ENCODE data around the gene ERF.

The ERF gene

DNA sequence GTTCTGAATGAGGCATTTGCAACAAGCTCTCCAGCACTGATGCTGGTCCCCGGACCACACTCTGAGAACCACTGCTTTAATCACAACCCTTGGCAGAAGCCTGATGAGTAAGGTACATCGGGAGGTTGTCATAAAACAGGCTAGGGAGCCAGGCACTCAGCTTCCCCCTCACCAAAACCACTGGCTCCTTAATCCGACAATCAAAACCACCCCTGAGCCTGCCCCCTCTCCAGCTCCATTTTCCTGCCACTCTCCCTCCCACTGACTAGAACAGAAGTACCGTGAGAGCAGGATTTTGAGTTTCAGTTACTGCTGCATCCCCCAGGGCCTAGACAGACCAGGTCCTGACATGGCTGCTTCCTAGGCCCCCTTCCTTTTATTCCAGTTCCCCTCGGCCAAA, 19.7 kb downstream of the ERF start:
- no peak overlapping the region for H3K4me3 ChIP-seq (ENCODE audit: low read length)
- no peak for DNase-seq (ENCODE audit: low read depth)
- TF ChIP-seq, protein P1, sequence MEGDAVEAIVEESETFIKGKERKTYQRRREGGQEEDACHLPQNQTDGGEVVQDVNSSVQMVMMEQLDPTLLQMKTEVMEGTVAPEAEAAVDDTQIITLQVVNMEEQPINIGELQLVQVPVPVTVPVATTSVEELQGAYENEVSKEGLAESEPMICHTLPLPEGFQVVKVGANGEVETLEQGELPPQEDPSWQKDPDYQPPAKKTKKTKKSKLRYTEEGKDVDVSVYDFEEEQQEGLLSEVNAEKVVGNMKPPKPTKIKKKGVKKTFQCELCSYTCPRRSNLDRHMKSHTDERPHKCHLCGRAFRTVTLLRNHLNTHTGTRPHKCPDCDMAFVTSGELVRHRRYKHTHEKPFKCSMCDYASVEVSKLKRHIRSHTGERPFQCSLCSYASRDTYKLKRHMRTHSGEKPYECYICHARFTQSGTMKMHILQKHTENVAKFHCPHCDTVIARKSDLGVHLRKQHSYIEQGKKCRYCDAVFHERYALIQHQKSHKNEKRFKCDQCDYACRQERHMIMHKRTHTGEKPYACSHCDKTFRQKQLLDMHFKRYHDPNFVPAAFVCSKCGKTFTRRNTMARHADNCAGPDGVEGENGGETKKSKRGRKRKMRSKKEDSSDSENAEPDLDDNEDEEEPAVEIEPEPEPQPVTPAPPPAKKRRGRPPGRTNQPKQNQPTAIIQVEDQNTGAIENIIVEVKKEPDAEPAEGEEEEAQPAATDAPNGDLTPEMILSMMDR (IDR thresholded peaks at IDR 0.05; ENCODE audit: insufficient read depth, low read depth, low read length, missing control alignments), result no peak

DNA sequence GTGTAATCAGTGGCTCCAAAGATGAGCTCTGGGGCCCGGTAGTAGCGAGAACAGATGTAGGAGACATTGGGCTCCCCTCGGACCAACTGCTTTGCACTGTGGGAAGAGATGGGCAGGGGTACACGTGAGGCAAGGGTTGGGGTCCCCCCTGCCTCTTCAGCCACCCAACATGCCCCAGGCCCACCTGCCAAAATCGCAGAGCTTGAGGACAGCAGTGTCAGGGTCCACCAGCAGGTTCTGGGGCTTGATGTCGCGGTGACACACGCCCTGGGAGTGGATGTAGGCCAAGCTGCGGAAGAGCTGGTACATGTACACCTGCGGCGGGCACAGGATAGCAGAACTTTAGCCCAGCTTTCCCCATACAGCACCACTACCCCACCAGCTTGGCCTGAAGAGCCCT, 20.6 kb downstream of the ERF start:
- H3K4me3 ChIP-seq (ENCODE audit: low read length), result no peak overlapping the region
- TF ChIP-seq, protein P1 (IDR thresholded peaks at IDR 0.05; ENCODE audit: insufficient read depth, low read depth, low read length, missing control alignments), result no peak
- no peak for DNase-seq (ENCODE audit: low read depth)

DNA sequence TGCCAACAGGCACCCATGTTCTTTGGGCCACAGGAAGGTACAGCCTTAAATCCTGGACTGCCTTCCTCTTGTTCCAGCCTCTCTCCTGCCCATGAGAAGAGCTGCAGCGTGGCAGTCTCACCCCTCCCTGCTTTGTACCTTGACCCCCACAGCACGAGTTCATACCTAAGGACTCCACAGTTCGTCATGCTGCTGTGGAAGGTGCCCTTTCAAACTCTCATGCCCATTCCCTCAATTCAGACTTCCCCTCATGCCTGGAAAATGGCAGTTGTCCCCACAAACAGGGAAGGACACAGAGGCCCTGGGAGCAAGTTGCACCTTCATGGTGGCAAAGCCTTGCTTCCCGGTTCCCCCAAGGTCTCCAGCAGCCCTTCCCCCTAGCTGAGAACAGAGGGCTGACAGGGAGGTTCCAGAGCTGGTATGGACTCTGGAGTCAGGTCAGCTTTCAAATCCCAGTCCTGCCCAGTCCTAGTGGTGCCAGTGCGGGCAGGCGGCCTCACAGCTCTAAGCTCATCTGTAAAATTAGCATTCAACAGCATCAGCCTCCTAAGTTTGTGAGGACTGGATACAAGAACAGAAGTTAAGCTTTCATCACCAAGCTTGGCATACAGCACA, 21.1 kb downstream of the ERF start:
- no peak overlapping the region for H3K4me3 ChIP-seq (ENCODE audit: low read length)
- DNase-seq (ENCODE audit: low read depth), result no peak
- TF ChIP-seq, protein P1 (IDR thresholded peaks at IDR 0.05; ENCODE audit: insufficient read depth, low read depth, low read length, missing control alignments), result no peak

GRCh38 chr19:42233106-42233505, 21.8 kb downstream of the ERF start:
- no peak for DNase-seq (ENCODE audit: low read depth)

DNA sequence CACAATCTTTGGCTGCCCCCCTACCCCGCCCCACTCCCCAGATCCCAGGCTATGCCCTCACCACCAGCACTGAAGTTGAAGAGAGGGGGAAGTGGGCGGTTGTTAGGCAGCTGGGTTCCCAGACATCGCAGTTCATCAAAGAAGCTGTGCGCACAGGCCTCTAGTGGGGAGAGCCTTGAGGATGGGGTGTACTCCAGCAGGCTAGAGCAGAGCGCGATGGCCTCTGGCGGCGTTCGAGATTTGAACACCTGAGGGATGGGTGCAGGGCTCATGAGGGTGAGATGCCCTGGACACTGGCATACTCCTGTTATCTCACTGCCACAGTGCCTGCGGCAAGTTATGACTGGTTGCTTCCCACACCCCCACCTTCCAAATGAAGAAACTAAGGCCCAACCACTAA, 22.5 kb downstream of the ERF start:
- no peak overlapping the region for H3K4me3 ChIP-seq (ENCODE audit: low read length)
- TF ChIP-seq, protein P1 (IDR thresholded peaks at IDR 0.05; ENCODE audit: insufficient read depth, low read depth, low read length, missing control alignments), result no peak
- DNase-seq (ENCODE audit: low read depth), result no peak

More at GRCh38 chr19:42233106-42233505, 21.8 kb downstream of the ERF start:
- no peak overlapping the region for H3K4me3 ChIP-seq (ENCODE audit: low read length)
- TF ChIP-seq, protein P1 (IDR thresholded peaks at IDR 0.05; ENCODE audit: insufficient read depth, low read depth, low read length, missing control alignments), result no peak

- DNase-seq (ENCODE audit: low read depth), result no peak
- H3K4me3 ChIP-seq (ENCODE audit: low read length), result no peak overlapping the region
- TF ChIP-seq, protein P1 (IDR thresholded peaks at IDR 0.05; ENCODE audit: insufficient read depth, low read depth, low read length, missing control alignments), result no peak
Measured at GRCh38 chr19:42230571-42230970, 24.4 kb downstream of the ERF start.

GRCh38 chr19:42229855-42230351, 25.0 kb downstream of the ERF start:
- no peak overlapping the region for H3K4me3 ChIP-seq (ENCODE audit: low read length)
- TF ChIP-seq, protein P1 (IDR thresholded peaks at IDR 0.05; ENCODE audit: insufficient read depth, low read depth, low read length, missing control alignments), result no peak
- DNase-seq (ENCODE audit: low read depth), result no peak

Measured in epithelial cell of esophagus (primary cell).